HEK293T (cell line): ENCODE measurements around the gene SALL3.

Experiments used
- FOXM1 ChIP-seq: fragments of 450-650 bp; IDR thresholded peaks from 2 replicates; pipeline ENCODE4 v1.6.1; 2017; ENCODE audit warnings: mild to moderate bottlenecking, borderline replicate concordance
- NFRKB ChIP-seq: fragments of 450-650 bp; IDR thresholded peaks from 2 replicates; pipeline ENCODE4 v1.6.1; 2016; ENCODE audit warnings: mild to moderate bottlenecking, moderate library complexity
- SP1 ChIP-seq: fragments of 450-650 bp; IDR thresholded peaks from 2 replicates; pipeline ENCODE4 v1.6.1; 2017
- SUZ12 ChIP-seq: fragments of 450-650 bp; IDR thresholded peaks from 2 replicates; pipeline ENCODE4 v1.6.1; 2016; ENCODE audit warnings: mild to moderate bottlenecking
- TARDBP ChIP-seq: fragments of 450-650 bp; IDR thresholded peaks from 2 replicates; pipeline ENCODE4 v1.6.1; 2016
- ZNF384 ChIP-seq: fragments of 450-650 bp; IDR thresholded peaks from 2 replicates; pipeline ENCODE4 v1.6.1; 2016

DNA sequence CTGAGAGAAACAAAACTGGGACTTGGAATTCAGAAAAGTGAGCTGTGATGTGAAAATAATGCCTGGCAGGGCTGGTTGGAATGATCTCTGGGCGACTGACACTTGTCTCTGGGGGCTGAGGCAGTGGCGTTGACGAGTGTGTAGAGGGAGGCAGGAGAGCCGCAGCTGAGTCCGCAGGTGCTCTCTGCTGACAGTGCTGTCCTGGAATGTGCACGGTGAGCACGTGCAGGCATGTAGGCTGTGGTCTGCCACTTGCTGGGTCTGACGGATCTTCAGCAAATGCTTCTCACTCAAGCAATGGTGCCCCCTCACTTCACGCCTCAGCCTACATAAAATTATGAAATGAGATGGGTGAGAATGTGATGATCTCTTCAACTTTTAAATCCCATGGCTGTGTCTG is 51.1 kb downstream of the SALL3 start:
- no peak for TF ChIP-seq TARDBP
- TF ChIP-seq SUZ12, result no peak
- no peak for TF ChIP-seq FOXM1
- no peak for TF ChIP-seq SP1
- no peak for TF ChIP-seq NFRKB
- TF ChIP-seq ZNF384, result no peak
